ENCODE data around the gene ABTB1. TPM values are rescaled to one million over a fixed set of nuclear protein-coding genes. Genes with fewer than 3 reads are reported as not detected.
A peak's percentile ranks its signal among the peaks of the same experiment; 100 is the strongest.

ABTB1 gene
- polyA plus RNA-seq, 4 donors = 19.2 to 49.4 (median 30.1) TPM

DNA sequence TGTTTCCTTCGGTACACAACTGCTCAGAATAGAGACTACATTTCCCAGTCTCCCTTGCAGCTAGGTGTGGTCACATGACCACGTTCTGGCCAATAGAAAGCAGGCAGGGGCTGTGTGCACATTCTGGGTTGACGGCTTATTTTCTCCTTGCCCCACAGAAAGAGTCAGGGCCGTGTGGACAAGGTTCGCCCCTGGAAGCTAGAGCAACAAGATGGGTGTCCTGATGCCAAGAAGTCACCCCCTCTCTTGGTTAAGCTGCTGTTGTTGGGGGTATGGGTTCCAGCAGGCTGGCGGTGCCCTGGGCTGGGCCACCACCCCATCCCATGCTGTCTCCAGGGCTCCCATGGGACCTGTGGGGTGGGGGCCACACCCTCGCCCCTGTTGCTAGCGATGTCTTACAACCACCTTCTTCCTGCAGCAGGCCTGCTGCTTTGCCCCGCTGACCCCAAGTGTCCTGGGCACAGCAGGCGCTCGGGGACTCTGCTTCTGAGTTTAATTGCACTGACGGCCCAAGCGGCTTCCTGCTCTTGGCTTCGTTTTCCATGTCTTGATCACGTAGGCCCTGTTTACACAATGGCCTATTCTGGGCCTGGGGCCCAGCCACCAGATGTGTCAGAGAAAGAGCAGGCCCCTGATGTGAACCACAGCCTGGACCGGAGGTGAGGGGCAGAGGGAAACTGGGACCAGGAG, 24.9 kb downstream of the ABTB1 start:
- no peaks in the 10 kb centered on the region for H3K9me3 ChIP-seq (ENCODE audit: control insufficient read depth in 2 of 2, insufficient read depth in 1 of 2, low read depth in 1 of 2, low read length in 1 of 2)
- H3K36me3 ChIP-seq (ENCODE audit: control insufficient read depth in 3 of 3, insufficient read depth in 2 of 3, low read depth in 1 of 3, low read length in 3 of 3) = peaks cover 0 to 40% (median 0%) of the 10 kb centered on the region in 3 donors
- peaks cover 0 to 25% (median 0%) of the 10 kb centered on the region in 3 donors for H3K4me1 ChIP-seq (ENCODE audit: control insufficient read depth in 3 of 3, insufficient read depth in 2 of 3, low read depth in 1 of 3, low read length in 2 of 3)
- 35 to 56% (median 54%) methylated on average over 16 of the region's 16 CpGs for WGBS, 3 donors
- no peaks in the 10 kb centered on the region for H3K27me3 ChIP-seq (ENCODE audit: control insufficient read depth in 3 of 3, insufficient read depth in 3 of 3, low read length in 3 of 3)
- DNase-seq (peak; percentile 58 to 77), FAIRE-seq (no peak)
- peak overlapping the region in 2 of 3 donors; percentile 85 to 88 for H3K27ac ChIP-seq (ENCODE audit: low read depth in 1 of 3, low read length in 2 of 3)
- no peak overlapping the region for H3K4me3 ChIP-seq (ENCODE audit: low read depth in 1 of 3, low read length in 3 of 3)

DNA sequence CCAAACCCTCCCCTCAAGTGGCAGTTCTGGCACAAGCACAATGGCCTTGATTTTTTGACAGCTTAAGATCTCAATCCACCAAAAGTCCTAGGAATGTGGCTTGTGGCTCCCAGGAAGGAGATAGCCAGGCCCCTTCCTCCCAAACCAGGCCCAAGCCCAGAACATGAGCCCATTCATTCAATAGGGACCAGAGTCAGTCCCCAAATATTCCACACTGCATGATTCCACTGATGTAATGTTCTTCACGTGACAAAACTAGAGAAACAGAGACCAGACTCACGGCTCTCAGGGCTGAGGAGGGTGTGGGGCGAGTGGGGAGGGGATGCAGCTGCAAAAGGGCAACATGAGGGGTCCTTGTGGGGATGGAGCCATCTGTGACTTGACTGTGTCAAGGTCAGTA, 25.5 kb downstream of the ABTB1 start:
- no peaks in the 10 kb centered on the region for H3K27me3 ChIP-seq (ENCODE audit: control insufficient read depth in 3 of 3, insufficient read depth in 3 of 3, low read length in 3 of 3)
- H3K4me3 ChIP-seq (ENCODE audit: low read depth in 1 of 3, low read length in 3 of 3) = no peak overlapping the region
- DNase-seq (no peak), FAIRE-seq (no peak)
- H3K4me1 ChIP-seq (ENCODE audit: control insufficient read depth in 3 of 3, insufficient read depth in 2 of 3, low read depth in 1 of 3, low read length in 2 of 3) = peaks cover 0 to 25% (median 0%) of the 10 kb centered on the region in 3 donors
- H3K9me3 ChIP-seq (ENCODE audit: control insufficient read depth in 2 of 2, insufficient read depth in 1 of 2, low read depth in 1 of 2, low read length in 1 of 2) = no peaks in the 10 kb centered on the region
- peak overlapping the region; percentile 25 to 88 (median 85) for H3K27ac ChIP-seq (ENCODE audit: low read depth in 1 of 3, low read length in 2 of 3)
- 66 to 93% (median 76%) methylated on average over 3 of the region's 3 CpGs for WGBS, 3 donors
- peaks cover 0 to 37% (median 0%) of the 10 kb centered on the region in 3 donors for H3K36me3 ChIP-seq (ENCODE audit: control insufficient read depth in 3 of 3, insufficient read depth in 2 of 3, low read depth in 1 of 3, low read length in 3 of 3)

DNA sequence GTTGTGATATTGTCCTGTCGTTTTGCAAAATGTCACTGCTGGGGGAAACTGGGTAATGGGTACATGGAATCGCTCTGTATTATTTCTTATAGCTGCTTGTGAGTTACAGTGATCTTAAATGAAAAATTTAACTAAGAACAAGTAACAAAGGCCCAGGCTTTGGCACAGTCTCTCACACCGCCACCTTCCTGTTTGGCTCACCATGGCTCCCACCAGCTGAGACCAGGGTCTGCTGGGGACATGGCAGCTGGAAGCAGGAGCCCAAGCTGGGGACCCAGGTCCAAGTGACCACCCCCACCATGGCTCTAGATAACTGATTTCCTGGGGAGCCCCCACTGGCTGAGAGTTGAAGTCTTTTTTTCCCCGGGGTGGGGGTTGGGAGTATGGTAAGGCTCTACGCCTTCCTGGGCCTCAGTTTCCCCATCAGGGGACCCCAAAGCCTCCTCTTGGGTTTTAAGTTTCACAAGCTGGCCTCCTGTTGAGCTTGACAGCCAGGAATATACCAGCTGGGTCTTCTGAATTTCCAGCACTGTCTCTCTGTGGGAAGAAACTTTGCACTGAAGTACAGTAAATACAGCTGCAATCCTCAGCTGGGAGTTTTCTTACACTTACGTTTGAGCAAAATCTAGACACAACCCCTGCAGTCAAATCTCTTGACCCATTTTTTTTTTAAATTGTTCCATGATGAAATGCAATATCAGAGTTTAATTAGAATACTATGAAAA, 26.1 kb downstream of the ABTB1 start:
- Histone ChIP-seq H3K36me3 (ENCODE audit: control insufficient read depth in 3 of 3, insufficient read depth in 2 of 3, low read depth in 1 of 3, low read length in 3 of 3) (peaks cover 0 to 34% (median 0%) of the 10 kb centered on the region in 3 donors), H3K4me3 (ENCODE audit: low read depth in 1 of 3, low read length in 3 of 3) (no peak overlapping the region), H3K27ac (ENCODE audit: low read depth in 1 of 3, low read length in 2 of 3) (peak overlapping the region in 2 of 3 donors; percentile 85 to 88), H3K27me3 (ENCODE audit: control insufficient read depth in 3 of 3, insufficient read depth in 3 of 3, low read length in 3 of 3) (no peaks in the 10 kb centered on the region), H3K4me1 (ENCODE audit: control insufficient read depth in 3 of 3, insufficient read depth in 2 of 3, low read depth in 1 of 3, low read length in 2 of 3) (peaks cover 0 to 25% (median 0%) of the 10 kb centered on the region in 3 donors), H3K9me3 (ENCODE audit: control insufficient read depth in 2 of 2, insufficient read depth in 1 of 2, low read depth in 1 of 2, low read length in 1 of 2) (no peaks in the 10 kb centered on the region)
- FAIRE-seq = no peak
- WGBS, 3 donors = 75 to 90% (median 87%) methylated on average over 6 of the region's 6 CpGs
- DNase-seq = no peak

DNA sequence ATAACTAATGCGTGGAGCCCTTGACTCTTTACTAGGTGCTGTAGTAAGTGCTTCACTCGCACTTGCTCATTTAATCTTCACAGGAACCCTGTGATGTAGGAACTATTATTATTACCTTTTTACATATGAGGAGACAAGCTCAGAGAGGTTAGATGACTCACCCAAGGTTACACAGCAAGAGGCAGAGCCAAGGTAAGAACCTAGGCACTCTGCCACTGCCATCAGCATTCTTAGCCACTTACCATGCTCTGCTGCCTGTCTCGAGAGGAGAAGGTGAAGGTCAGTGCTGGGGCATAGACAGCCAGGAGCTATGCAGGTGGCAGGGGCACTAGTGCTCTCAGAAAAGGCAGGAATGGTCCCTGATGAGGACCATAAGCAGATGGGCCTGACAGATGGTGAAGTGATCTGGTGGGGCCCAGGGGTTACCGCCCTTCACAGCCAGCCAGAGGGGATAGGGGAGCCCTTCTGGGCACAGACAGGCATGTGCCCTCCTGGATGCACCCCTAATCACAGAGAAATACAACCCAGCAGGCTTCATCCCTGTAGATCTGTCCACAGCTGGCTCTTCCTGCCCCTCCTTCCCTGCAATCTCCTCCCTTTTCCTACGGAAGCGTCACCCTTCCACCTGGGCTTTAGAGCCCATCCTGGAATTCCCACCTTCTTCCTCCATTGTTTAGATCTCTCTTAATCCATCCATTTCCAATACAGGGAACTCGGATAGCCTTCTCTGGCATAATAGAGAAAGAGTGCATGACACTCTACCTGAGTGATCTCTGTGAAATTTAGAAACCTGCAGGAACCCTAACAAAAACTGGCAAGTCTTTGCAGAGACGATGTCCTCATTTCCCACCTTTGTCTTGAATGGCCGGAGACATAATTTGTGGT, 26.9 kb downstream of the ABTB1 start:
- 82 to 92% (median 87%) methylated on average over 9 of the region's 9 CpGs for WGBS, 3 donors
- FAIRE-seq = no peak
- peak overlapping the region in 2 of 3 donors; percentile 76 to 85 for H3K27ac ChIP-seq (ENCODE audit: low read depth in 1 of 3, low read length in 2 of 3)

DNA sequence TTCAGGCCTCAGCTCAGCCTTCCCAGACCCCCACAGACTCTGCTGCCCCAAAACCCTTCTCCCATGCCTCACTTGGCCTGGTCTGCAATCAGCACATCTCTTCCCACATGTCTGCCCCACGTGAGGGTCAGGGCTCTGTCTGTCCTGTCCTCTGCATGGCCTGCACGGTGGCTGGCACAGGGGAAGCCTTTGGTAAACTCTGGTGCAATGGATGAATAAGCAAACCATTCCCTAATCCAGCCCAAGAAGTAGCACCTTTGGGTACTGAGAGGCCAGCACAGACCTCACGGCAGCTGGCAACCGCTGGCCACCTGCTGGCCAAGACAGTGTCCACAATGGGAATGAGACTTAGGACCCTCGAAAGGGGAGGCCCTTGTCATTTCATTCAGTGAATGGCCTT, 27.7 kb downstream of the ABTB1 start:
- Histone ChIP-seq H3K4me3 (ENCODE audit: low read depth in 1 of 3, low read length in 3 of 3) (no peak overlapping the region), H3K27me3 (ENCODE audit: control insufficient read depth in 3 of 3, insufficient read depth in 3 of 3, low read length in 3 of 3) (no peaks in the 10 kb centered on the region), H3K36me3 (ENCODE audit: control insufficient read depth in 3 of 3, insufficient read depth in 2 of 3, low read depth in 1 of 3, low read length in 3 of 3) (peaks cover 0 to 25% (median 0%) of the 10 kb centered on the region in 3 donors), H3K4me1 (ENCODE audit: control insufficient read depth in 3 of 3, insufficient read depth in 2 of 3, low read depth in 1 of 3, low read length in 2 of 3) (peaks cover 0 to 25% (median 0%) of the 10 kb centered on the region in 3 donors), H3K9me3 (ENCODE audit: control insufficient read depth in 2 of 2, insufficient read depth in 1 of 2, low read depth in 1 of 2, low read length in 1 of 2) (no peaks in the 10 kb centered on the region), H3K27ac (ENCODE audit: low read depth in 1 of 3, low read length in 2 of 3) (peak overlapping the region in 1 of 3 donors; percentile 0)
- WGBS, 3 donors = 81 to 85% (median 82%) methylated on average over 5 of the region's 5 CpGs
- no peak for FAIRE-seq
- DNase-seq = no peak

More for the DNA sequence above, 26.9 kb downstream of the ABTB1 start:
- Histone ChIP-seq H3K36me3 (ENCODE audit: control insufficient read depth in 3 of 3, insufficient read depth in 2 of 3, low read depth in 1 of 3, low read length in 3 of 3) (peaks cover 0 to 30% (median 0%) of the 10 kb centered on the region in 3 donors), H3K9me3 (ENCODE audit: control insufficient read depth in 2 of 2, insufficient read depth in 1 of 2, low read depth in 1 of 2, low read length in 1 of 2) (no peaks in the 10 kb centered on the region), H3K27me3 (ENCODE audit: control insufficient read depth in 3 of 3, insufficient read depth in 3 of 3, low read length in 3 of 3) (no peaks in the 10 kb centered on the region), H3K4me1 (ENCODE audit: control insufficient read depth in 3 of 3, insufficient read depth in 2 of 3, low read depth in 1 of 3, low read length in 2 of 3) (peaks cover 0 to 25% (median 0%) of the 10 kb centered on the region in 3 donors), H3K4me3 (ENCODE audit: low read depth in 1 of 3, low read length in 3 of 3) (no peak overlapping the region)
- no peak for DNase-seq

DNA sequence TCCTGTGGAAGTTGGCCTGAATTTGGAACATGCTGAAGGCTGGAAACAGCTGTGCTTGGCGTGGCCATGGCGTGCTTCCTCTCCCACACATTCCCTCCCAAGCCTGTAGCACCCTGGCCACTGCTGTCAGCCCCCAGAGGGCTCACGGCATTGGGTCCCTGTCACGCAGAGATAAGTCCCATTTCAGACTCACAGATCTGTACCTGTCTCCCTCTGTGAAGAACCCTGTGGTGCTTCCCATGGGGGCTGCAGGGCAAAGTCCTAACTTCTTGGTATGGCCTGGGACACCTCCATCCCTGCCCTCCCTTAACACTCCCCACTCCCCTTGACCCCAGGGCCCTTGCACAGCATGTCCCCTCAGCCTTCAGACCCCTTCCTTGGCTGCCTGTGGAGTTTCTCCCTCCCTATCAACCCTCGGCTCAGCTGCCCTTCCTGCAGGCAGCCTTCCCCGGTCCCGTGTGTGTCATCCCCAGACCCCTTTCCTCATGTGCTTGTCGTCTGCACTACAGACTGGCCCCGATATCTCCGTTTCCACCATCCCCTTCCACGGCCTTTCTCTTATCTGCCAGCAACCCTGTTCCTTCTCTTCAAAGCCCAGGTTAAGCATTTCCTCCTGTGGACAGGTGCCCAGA, 28.6 kb downstream of the ABTB1 start:
- H3K9me3 ChIP-seq (ENCODE audit: control insufficient read depth in 2 of 2, insufficient read depth in 1 of 2, low read depth in 1 of 2, low read length in 1 of 2) = no peaks in the 10 kb centered on the region
- H3K27ac ChIP-seq (ENCODE audit: low read depth in 1 of 3, low read length in 2 of 3) = peak overlapping the region in 1 of 3 donors; percentile 53
- H3K4me1 ChIP-seq (ENCODE audit: control insufficient read depth in 3 of 3, insufficient read depth in 2 of 3, low read depth in 1 of 3, low read length in 2 of 3) = peaks cover 0 to 25% (median 0%) of the 10 kb centered on the region in 3 donors
- WGBS, 3 donors = 76 to 94% (median 80%) methylated on average over 11 of the region's 11 CpGs
- no peak overlapping the region for H3K4me3 ChIP-seq (ENCODE audit: low read depth in 1 of 3, low read length in 3 of 3)
- DNase-seq (no peak), FAIRE-seq (no peak)
- no peaks in the 10 kb centered on the region for H3K27me3 ChIP-seq (ENCODE audit: control insufficient read depth in 3 of 3, insufficient read depth in 3 of 3, low read length in 3 of 3)
- H3K36me3 ChIP-seq (ENCODE audit: control insufficient read depth in 3 of 3, insufficient read depth in 2 of 3, low read depth in 1 of 3, low read length in 3 of 3) = peaks cover 0 to 25% (median 0%) of the 10 kb centered on the region in 3 donors

DNA sequence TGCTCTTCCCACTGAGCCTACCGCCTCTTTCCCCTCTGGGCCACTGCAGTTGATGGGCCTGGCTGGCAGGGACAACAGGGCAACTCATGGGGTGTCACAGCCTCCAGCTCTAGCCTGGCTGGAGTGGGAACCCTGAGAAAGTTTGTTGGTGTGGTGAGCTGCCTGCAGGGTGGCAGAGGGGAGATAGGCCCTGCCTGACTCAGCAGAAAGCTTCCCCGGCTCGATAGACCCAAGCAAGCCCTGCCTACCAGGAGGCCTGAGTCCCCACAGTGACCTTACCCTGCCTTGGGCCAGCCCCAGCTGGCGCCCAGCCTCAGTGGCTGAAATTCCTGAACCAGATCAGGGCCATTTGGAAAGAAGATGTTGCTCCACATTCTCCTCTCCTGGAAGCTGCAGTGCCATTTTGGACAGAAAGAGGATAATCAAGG, 29.4 kb downstream of the ABTB1 start:
- DNase-seq (no peak), FAIRE-seq (no peak)
- Histone ChIP-seq H3K4me1 (ENCODE audit: control insufficient read depth in 3 of 3, insufficient read depth in 2 of 3, low read depth in 1 of 3, low read length in 2 of 3) (peaks cover 0 to 18% (median 0%) of the 10 kb centered on the region in 3 donors), H3K27me3 (ENCODE audit: control insufficient read depth in 3 of 3, insufficient read depth in 3 of 3, low read length in 3 of 3) (no peaks in the 10 kb centered on the region), H3K27ac (ENCODE audit: low read depth in 1 of 3, low read length in 2 of 3) (peak overlapping the region in 1 of 3 donors; percentile 53), H3K4me3 (ENCODE audit: low read depth in 1 of 3, low read length in 3 of 3) (no peak overlapping the region), H3K36me3 (ENCODE audit: control insufficient read depth in 3 of 3, insufficient read depth in 2 of 3, low read depth in 1 of 3, low read length in 3 of 3) (peaks cover 0 to 29% (median 0%) of the 10 kb centered on the region in 3 donors), H3K9me3 (ENCODE audit: control insufficient read depth in 2 of 2, insufficient read depth in 1 of 2, low read depth in 1 of 2, low read length in 1 of 2) (no peaks in the 10 kb centered on the region)
- WGBS, 3 donors = 74 to 91% (median 75%) methylated on average over 4 of the region's 4 CpGs

Data from small intestine (tissue), 7 donors.